GM23338 (cell line): ENCODE measurements around the gene MKRN2OS. TPM values are rescaled to one million over a fixed set of nuclear protein-coding genes. Genes with fewer than 3 reads are reported as not detected.

ENCODE experiments used
- ATAC-seq: fragments of 200-7000 bp; cut with Tn5 transposase; 3 replicates; pipeline ENCODE4 v1.9.1; 2020
- DNase-seq: peaks from one replicate; pipeline ENCODE4 v3.0.0-alpha.2; 2015; ENCODE audit warnings: low spot score
- H2AFZ ChIP-seq: fragments of 200-600 bp; sonication (generic); 2 replicates; pipeline ENCODE4 v1.8.0; 2016; ENCODE audit warnings: antibody characterized with exemption, mild to moderate bottlenecking, moderate library complexity
- H3F3A ChIP-seq: fragments of 200-600 bp; sonication (generic); replicated peaks from 2 replicates; pipeline ENCODE4 v1.8.0; 2017; ENCODE audit warnings: antibody characterized with exemption, mixed run types, low read depth
- H3K27ac ChIP-seq: fragments of 200-600 bp; sonication (generic); 2 replicates; pipeline ENCODE4 v1.6.1; 2016; ENCODE audit warnings: low read depth
- H3K27me3 ChIP-seq: fragments of 200-600 bp; sonication (generic); 2 replicates; pipeline ENCODE4 v1.8.0; 2016; ENCODE audit warnings: mild to moderate bottlenecking, mixed run types, moderate library complexity; ENCODE audit not compliant: insufficient read depth
- H3K36me3 ChIP-seq: fragments of 200-600 bp; sonication (generic); 2 replicates; pipeline ENCODE4 v1.8.0; 2016; ENCODE audit warnings: mild to moderate bottlenecking; ENCODE audit not compliant: insufficient read depth
- H3K4me1 ChIP-seq: fragments of 200-600 bp; sonication (generic); 2 replicates; pipeline ENCODE4 v1.8.0; 2016; ENCODE audit warnings: mild to moderate bottlenecking, moderate library complexity; ENCODE audit not compliant: insufficient read depth
- H3K4me2 ChIP-seq: fragments of 200-600 bp; sonication (generic); 2 replicates; pipeline ENCODE4 v1.7.1; 2017; ENCODE audit warnings: mixed run types
- H3K4me3 ChIP-seq: fragments of 200-600 bp; sonication (generic); 2 replicates; pipeline ENCODE4 v1.6.1; 2016; ENCODE audit warnings: mixed run types
- H3K79me2 ChIP-seq: fragments of 200-600 bp; sonication (generic); replicated peaks from 2 replicates; pipeline ENCODE4 v1.8.0; 2017; ENCODE audit warnings: mild to moderate bottlenecking; ENCODE audit not compliant: insufficient read depth
- H3K9me2 ChIP-seq: fragments of 200-600 bp; sonication (generic); 2 replicates; pipeline ENCODE4 v1.8.0; 2017; ENCODE audit not compliant: insufficient read depth
- H4K20me1 ChIP-seq: fragments of 200-600 bp; sonication (generic); replicated peaks from 2 replicates; pipeline ENCODE4 v1.8.0; 2017; ENCODE audit warnings: mild to moderate bottlenecking; ENCODE audit not compliant: insufficient read depth
- H3K27ac Mint-ChIP-seq: 2 replicates; pipeline ENCODE4 v1.8.0; 2020; ENCODE audit warnings: inconsistent platforms, mild to moderate bottlenecking, moderate library complexity, mixed read lengths
- H3K27me3 Mint-ChIP-seq: 3 replicates; pipeline ENCODE4 v1.8.0; 2022; ENCODE audit warnings: low read depth, mild to moderate bottlenecking, moderate library complexity, mixed read lengths, inconsistent platforms; ENCODE audit not compliant: insufficient read depth, poor library complexity
- H3K36me3 Mint-ChIP-seq: 3 replicates; pipeline ENCODE4 v1.8.0; 2021; ENCODE audit warnings: low read depth, mild to moderate bottlenecking, inconsistent platforms, moderate library complexity, mixed read lengths
- H3K4me1 Mint-ChIP-seq: 3 replicates; pipeline ENCODE4 v1.8.0; 2020; ENCODE audit warnings: mild to moderate bottlenecking, inconsistent platforms, mixed read lengths
- H3K4me3 Mint-ChIP-seq: 3 replicates; pipeline ENCODE4 v1.8.0; 2021; ENCODE audit warnings: moderate library complexity, mild to moderate bottlenecking, inconsistent platforms, mixed read lengths
- H3K9me3 Mint-ChIP-seq: 3 replicates; pipeline ENCODE4 v1.8.0; 2020; ENCODE audit warnings: moderate library complexity, mild to moderate bottlenecking, inconsistent platforms, mixed read lengths
- CREB1 ChIP-seq: fragments of 250-450 bp; sonication (Bioruptor Pico); IDR thresholded peaks from 2 replicates; pipeline ENCODE4 v1.5.0; 2020; ENCODE audit warnings: low read depth, mild to moderate bottlenecking, moderate library complexity
- CTCF ChIP-seq, 2 experiments: fragments of 200-600 bp in 1 of 2; sonication (generic) in 1 of 2; conservative IDR thresholded peaks; 2 replicates each; pipeline versions ENCODE4 v1.5.1 to v1.6.1; 2016 to 2017; ENCODE audit warnings: antibody characterized with exemption in 2 of 2, low read depth in 2 of 2, mild to moderate bottlenecking in 2 of 2, moderate library complexity in 1 of 2
- ETS1 ChIP-seq: IDR thresholded peaks from 2 replicates; pipeline ENCODE4 v1.6.1; 2016; ENCODE audit warnings: antibody characterized with exemption
- EZH2 ChIP-seq: fragments of 200-600 bp; sonication (generic); IDR thresholded peaks from one replicate; pipeline ENCODE4 v1.8.0; 2017; ENCODE audit warnings: antibody characterized with exemption, mild to moderate bottlenecking, low read depth; ENCODE audit not compliant: unreplicated experiment
- EZH2phosphoT487 ChIP-seq: fragments of 200-600 bp; sonication (generic); IDR thresholded peaks from one replicate; pipeline ENCODE4 v1.8.1; 2018; ENCODE audit warnings: antibody characterized with exemption; ENCODE audit not compliant: unreplicated experiment
- JUNB ChIP-seq: IDR thresholded peaks from one replicate; pipeline ENCODE4 v1.6.1; 2016; ENCODE audit warnings: antibody characterized with exemption; ENCODE audit not compliant: unreplicated experiment
- NANOG ChIP-seq: IDR thresholded peaks from 2 replicates; pipeline ENCODE4 v1.6.1; 2016; ENCODE audit warnings: antibody characterized with exemption, borderline replicate concordance
- POLR2AphosphoS5 ChIP-seq: IDR thresholded peaks from 2 replicates; pipeline ENCODE4 v1.6.1; 2016; ENCODE audit warnings: antibody characterized with exemption, low read depth
- REST ChIP-seq: IDR thresholded peaks from one replicate; pipeline ENCODE4 v1.6.1; 2018; ENCODE audit warnings: antibody characterized with exemption; ENCODE audit not compliant: unreplicated experiment
- STAT1 ChIP-seq: IDR thresholded peaks from one replicate; pipeline ENCODE4 v1.6.1; 2016; ENCODE audit warnings: antibody characterized with exemption; ENCODE audit not compliant: unreplicated experiment
- ZNF114 ChIP-seq: fragments of 250-450 bp; sonication (Bioruptor Pico); IDR thresholded peaks from 2 replicates; pipeline ENCODE4 v1.5.0; 2020; ENCODE audit warnings: mild to moderate bottlenecking, moderate library complexity
- ZNF331 ChIP-seq: fragments of 250-450 bp; sonication (Bioruptor Pico); IDR thresholded peaks from 2 replicates; pipeline ENCODE4 v1.5.0; 2020; ENCODE audit warnings: low read depth, mild to moderate bottlenecking, moderate library complexity
- polyA plus RNA-seq: library from polyadenylated mRNA; unstranded; fragments of >200 nt; fragmentation: Nextera tagmentation; extraction: Ambion mirVana; gene quantifications from 2 replicates; pipeline ENCODE4 v1.2.1, GENCODE V29; 2016
- total RNA-seq: library from RNA; depleted of rRNA; stranded (reverse); fragments of >200 nt; shearing (Covaris generic); gene quantifications from 2 replicates; pipeline ENCODE4 v1.2.3, GENCODE V29; 2014
- TF ChIP-seq, protein P1 (sequence below): fragments of 250-450 bp; sonication (Bioruptor Pico); IDR thresholded peaks from 2 replicates; pipeline ENCODE4 v1.5.0; 2020; ENCODE audit warnings: mild to moderate bottlenecking, moderate library complexity

Gene MKRN2OS
- total and polyA plus RNA-seq, 2 experiments from 2014 or later: 0.55 TPM; not detected in 1

GRCh38 chr3:12559520-12559919 lies 14.2 kb upstream of the MKRN2OS start:
- no peak overlapping the region for H3K4me3 ChIP-seq
- H3K36me3 Mint-ChIP-seq: peaks cover 3% of the 10 kb centered on the region; the same call in 1 of the 3 replicates
- H3K9me2 ChIP-seq: no peaks in the 10 kb centered on the region

More at GRCh38 chr3:12559520-12559919, 14.2 kb upstream of the MKRN2OS start:
- H3K27me3 ChIP-seq: peaks cover 12% of the 10 kb centered on the region
- H3K4me1 Mint-ChIP-seq: peaks cover 41% of the 10 kb centered on the region
- H2AFZ ChIP-seq: no peak overlapping the region
- no peaks in the 10 kb centered on the region for H3K9me3 Mint-ChIP-seq
- DNase-seq: no peak
- peak overlapping the region; percentile 12; the same call in 1 of the 3 replicates for H3K4me3 Mint-ChIP-seq
- peaks cover 53% of the 10 kb centered on the region for H4K20me1 ChIP-seq
- no peak overlapping the region for H3K27ac Mint-ChIP-seq
- H3K4me2 ChIP-seq: no peak overlapping the region
- TF ChIP-seq NANOG (no peak), EZH2 (no peak), EZH2phosphoT487 (no peak), CREB1 (CRISPR knock-in tag) (no peak), CTCF (conservative IDR thresholded peaks at IDR 0.05; ENCODE audit: low read depth in 2 of 2) (no peak), POLR2AphosphoS5 (no peak), STAT1 (no peak), JUNB (no peak), REST (no peak), ZNF331 (CRISPR knock-in tag) (no peak), ETS1 (no peak), ZNF114 (CRISPR knock-in tag) (no peak)
- TF ChIP-seq, protein P1, sequence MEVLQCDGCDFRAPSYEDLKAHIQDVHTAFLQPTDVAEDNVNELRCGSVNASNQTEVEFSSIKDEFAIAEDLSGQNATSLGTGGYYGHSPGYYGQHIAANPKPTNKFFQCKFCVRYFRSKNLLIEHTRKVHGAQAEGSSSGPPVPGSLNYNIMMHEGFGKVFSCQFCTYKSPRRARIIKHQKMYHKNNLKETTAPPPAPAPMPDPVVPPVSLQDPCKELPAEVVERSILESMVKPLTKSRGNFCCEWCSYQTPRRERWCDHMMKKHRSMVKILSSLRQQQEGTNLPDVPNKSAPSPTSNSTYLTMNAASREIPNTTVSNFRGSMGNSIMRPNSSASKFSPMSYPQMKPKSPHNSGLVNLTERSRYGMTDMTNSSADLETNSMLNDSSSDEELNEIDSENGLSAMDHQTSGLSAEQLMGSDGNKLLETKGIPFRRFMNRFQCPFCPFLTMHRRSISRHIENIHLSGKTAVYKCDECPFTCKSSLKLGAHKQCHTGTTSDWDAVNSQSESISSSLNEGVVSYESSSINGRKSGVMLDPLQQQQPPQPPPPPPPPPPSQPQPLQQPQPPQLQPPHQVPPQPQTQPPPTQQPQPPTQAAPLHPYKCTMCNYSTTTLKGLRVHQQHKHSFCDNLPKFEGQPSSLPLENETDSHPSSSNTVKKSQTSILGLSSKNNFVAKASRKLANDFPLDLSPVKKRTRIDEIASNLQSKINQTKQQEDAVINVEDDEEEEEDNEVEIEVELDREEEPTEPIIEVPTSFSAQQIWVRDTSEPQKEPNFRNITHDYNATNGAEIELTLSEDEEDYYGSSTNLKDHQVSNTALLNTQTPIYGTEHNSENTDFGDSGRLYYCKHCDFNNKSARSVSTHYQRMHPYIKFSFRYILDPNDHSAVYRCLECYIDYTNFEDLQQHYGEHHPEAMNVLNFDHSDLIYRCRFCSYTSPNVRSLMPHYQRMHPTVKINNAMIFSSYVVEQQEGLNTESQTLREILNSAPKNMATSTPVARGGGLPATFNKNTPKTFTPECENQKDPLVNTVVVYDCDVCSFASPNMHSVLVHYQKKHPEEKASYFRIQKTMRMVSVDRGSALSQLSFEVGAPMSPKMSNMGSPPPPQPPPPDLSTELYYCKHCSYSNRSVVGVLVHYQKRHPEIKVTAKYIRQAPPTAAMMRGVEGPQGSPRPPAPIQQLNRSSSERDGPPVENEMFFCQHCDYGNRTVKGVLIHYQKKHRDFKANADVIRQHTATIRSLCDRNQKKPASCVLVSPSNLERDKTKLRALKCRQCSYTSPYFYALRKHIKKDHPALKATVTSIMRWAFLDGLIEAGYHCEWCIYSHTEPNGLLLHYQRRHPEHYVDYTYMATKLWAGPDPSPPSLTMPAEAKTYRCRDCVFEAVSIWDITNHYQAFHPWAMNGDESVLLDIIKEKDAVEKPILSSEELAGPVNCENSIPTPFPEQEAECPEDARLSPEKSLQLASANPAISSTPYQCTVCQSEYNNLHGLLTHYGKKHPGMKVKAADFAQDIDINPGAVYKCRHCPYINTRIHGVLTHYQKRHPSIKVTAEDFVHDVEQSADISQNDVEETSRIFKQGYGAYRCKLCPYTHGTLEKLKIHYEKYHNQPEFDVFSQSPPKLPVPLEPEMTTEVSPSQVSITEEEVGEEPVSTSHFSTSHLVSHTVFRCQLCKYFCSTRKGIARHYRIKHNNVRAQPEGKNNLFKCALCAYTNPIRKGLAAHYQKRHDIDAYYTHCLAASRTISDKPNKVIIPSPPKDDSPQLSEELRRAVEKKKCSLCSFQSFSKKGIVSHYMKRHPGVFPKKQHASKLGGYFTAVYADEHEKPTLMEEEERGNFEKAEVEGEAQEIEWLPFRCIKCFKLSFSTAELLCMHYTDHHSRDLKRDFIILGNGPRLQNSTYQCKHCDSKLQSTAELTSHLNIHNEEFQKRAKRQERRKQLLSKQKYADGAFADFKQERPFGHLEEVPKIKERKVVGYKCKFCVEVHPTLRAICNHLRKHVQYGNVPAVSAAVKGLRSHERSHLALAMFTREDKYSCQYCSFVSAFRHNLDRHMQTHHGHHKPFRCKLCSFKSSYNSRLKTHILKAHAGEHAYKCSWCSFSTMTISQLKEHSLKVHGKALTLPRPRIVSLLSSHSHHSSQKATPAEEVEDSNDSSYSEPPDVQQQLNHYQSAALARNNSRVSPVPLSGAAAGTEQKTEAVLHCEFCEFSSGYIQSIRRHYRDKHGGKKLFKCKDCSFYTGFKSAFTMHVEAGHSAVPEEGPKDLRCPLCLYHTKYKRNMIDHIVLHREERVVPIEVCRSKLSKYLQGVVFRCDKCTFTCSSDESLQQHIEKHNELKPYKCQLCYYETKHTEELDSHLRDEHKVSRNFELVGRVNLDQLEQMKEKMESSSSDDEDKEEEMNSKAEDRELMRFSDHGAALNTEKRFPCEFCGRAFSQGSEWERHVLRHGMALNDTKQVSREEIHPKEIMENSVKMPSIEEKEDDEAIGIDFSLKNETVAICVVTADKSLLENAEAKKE (CRISPR knock-in tag): no peak
- H3K27me3 Mint-ChIP-seq: peaks cover 1% of the 10 kb centered on the region
- no peaks in the 10 kb centered on the region for H3K36me3 ChIP-seq
- H3F3A ChIP-seq: peaks cover 4% of the 10 kb centered on the region; the same call in 1 of the 2 replicates
- H3K4me1 ChIP-seq: peaks cover 38% of the 10 kb centered on the region
- no peak overlapping the region for H3K27ac ChIP-seq
- ATAC-seq: no peak
- peaks cover 73% of the 10 kb centered on the region for H3K79me2 ChIP-seq
